HL-60/S4 (cell line): ENCODE measurements around the gene NEK11.

ENCODE experiments used
- in situ Hi-C: fragments of 300-500 bp; cut with MboI; formaldehyde crosslinking; loops from 2 replicates; pipeline ENCODE4 v1.14.3; 2022; ENCODE audit warnings: low sequenced_read_pairs

Gene NEK11

DNA sequence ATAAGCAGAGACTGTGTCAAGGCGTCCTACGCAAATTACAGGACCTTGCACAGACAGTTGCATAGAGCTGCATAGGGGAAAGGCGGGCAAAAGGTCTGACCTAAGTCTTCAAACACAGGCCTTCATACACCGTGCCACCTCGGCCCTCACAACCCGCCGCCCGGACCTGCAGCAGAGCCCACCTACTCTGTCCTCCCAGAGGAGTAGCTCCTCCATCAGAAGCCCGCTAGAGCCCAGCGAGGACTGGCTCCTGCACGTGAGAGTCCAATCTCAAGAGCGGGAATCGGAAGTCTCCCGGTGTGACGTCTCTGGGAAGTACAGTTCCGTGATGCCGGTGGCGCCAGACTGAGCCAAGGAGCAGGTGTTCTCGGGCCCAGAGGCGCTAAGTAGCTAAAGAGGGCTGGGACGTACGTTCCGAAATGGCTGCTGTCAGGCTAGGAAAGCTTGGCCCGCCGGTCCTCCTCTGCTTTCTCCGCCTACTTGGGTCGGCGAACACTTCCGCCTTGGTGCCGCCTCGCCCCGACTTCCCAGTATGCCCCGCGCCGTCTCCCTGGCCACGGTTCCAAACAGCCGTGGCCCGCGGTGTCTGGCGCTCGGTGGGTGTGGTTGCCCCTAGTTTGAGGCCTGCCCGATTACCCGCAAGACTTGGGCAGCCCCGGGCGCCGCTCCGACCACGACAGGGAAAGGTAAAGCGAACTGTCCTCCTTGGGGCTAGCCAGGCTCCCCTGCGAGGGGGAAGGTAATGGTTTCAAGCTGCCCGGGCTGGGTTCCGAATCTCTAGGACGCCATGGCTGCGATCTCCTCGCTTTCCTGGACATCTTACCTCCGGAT, at the start of gene NEK11, which contains the start of gene ASTE1:
TSS of gene NEK11 (plus strand) at position 557 of the 831 bp plus-strand sequence. CDS start 2,832 bp downstream, outside the sequence.
TSS of gene ASTE1 (minus strand) at position 505 of the 831 bp plus-strand sequence. CDS start 1,519 bp downstream, outside the sequence.
- in situ Hi-C loops = loop anchor here (25.0 kb wide), 2 partner anchors 1011 to 1161 kb away; partner anchors contain the start of gene CPNE4

DNA sequence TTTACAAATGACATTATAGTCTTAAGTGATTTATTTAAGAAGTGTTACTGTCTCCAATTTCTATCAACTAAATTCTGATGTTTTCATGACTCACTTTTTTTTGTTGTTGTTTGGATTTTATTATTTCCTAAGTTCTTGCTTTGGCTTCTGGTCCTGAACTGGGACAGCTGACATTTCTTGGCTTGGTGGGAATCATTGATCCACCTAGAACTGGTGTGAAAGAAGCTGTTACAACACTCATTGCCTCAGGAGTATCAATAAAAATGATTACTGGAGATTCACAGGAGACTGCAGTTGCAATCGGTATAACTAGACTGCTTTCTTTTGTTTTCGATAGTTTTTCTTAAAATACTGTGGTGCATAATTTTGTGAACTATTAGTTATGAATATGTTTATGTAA, 47.6 kb upstream of the NEK11 start:
- in situ Hi-C loops = no loop called here

DNA sequence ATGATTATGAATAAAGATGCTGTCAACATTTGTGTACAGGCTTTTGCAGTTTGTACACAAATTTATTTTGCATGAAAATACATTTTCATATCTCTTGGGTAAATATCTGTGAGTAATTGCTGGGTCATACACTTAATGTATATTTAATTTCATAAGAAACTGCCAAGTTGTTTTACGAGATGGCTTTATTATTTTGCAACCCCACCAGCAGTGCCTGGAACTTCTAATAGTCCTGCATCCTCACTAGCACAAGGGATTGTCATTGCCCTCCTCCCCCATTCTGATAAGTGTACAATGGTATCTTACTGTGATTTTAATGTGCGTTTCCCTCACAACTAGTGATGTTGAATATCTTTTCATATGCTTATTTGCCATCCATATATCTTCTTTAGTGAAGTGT, 45.2 kb upstream of the NEK11 start:
- in situ Hi-C loops = no loop called here

DNA sequence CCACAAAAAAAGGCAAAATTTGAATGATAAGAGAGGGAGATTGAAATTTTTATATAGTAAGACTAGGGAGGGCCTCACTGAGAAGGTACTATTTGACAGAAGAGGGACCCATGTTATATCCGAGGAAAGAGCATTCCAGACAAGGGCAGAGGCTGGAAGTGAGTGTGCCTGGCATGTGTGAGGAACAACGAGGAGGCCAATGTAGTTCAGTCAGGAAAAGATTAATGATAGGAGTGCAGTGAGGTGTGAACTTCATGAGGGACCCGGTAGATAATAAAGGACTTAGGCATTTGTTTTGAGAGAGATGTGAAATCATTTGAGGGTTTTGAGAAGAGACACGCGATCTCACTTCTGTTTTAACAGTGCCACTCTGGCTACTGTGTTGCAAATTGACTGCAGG, 36.4 kb upstream of the NEK11 start:
- in situ Hi-C loops = no loop called here

GRCh38 chr3:130991126-130991525, 35.6 kb upstream of the NEK11 start:
- in situ Hi-C loops = no loop called here

DNA sequence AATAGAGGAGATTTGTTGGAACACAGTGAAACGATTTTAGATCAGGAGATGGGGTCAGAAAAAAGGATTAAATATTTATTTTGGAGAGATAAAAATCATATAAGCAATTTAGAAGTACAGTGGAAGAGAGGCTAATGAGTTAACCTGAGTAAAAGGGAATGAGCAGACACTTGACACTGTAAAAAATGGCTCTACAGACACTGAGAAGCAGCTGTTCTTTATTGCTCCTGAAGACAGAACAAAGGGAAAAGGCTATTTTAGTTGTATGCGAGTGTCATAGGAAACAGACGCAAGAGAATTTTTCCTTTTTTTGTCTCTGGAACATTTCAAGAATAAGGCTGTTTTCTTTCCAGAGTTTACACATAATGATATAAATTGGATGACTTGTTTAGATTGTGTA, 34.3 kb upstream of the NEK11 start:
- in situ Hi-C loops = no loop called here

GRCh38 chr3:130997289-130997688, 29.4 kb upstream of the NEK11 start:
- in situ Hi-C loops = no loop called here

- in situ Hi-C loops = no loop called here
These were observed 25.6 kb upstream of the NEK11 start for GRCh38 chr3:131001071-131001470.

DNA sequence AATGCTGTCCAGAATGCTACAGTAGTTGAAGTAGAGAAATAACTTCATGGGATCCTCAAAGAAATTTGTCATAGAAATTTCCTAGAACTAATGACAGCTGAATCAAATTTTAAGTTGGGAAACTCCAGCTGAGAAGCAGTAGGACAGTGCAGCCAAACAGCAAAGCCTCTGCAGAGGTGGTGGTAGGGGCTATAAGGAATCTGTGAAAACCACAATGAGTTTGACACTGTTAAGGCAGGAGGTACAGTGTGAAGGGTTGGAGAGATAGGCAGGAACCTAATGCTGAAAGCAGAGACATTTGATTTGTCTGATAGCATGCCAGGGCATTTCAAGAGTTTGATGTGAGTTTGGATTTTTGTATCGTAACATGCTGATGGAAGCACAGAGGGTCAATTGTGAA, 22.1 kb upstream of the NEK11 start:
- in situ Hi-C loops = no loop called here

GRCh38 chr3:131007256-131007655, 19.4 kb upstream of the NEK11 start:
- in situ Hi-C loops = no loop called here

- in situ Hi-C loops = no loop called here
These were observed 18.9 kb upstream of the NEK11 start for GRCh38 chr3:131007782-131008181.

- in situ Hi-C loops = no loop called here
These were observed 18.4 kb upstream of the NEK11 start for GRCh38 chr3:131008326-131008725.

- in situ Hi-C loops = no loop called here
These were observed 17.0 kb upstream of the NEK11 start for GRCh38 chr3:131009698-131010097.

GRCh38 chr3:131018970-131019369, 7.7 kb upstream of the NEK11 start:
- in situ Hi-C loops = no loop called here

- in situ Hi-C loops = no loop called here
These were observed 6.5 kb upstream of the NEK11 start for GRCh38 chr3:131020122-131020693.

DNA sequence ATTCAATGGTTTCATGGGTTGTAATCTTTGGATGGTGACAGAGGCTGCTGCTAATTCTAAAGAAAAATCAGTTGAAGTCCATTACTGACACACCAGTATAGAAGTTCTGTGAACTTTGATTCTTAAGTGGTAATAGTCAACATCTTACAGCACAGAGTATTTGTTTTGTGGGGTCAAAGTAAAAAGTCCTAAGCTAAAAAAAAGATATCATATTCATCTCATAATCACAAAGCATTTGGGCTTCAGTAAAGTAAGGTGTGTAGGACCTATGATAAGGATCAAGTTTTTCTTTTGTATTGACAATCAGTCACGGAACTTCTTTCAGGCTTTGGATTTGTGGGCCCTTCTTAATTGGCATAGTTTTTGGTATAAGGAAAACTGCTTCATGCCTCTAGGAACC, 1.1 kb upstream of the NEK11 start:
- in situ Hi-C loops = loop anchor here (25.0 kb wide), 2 partner anchors 1012 to 1162 kb away; partner anchors contain the start of gene CPNE4

DNA sequence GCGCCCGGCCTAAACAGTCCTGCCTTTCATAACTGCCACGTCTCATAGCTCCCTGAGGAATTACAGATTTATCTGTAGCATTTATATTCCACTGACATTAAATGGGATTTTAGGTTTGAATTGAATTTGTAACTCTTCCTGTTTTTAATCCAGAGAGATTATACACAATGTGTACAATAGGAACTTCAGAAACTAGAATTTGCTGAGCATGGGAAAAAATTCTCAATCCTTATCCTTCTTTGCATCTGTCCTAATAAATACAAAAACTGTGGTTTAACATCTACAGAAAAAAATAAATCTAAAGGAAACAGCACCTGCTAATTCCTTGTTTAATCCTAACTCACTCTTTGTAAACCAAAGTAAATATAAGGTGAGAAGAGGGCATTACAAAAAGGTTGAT, 2.2 kb downstream of the NEK11 start:
- in situ Hi-C loops = loop anchor here (25.0 kb wide), 2 partner anchors 1008 to 1158 kb away; partner anchors contain the start of gene CPNE4

- in situ Hi-C loops = loop anchor here (25.0 kb wide), 2 partner anchors 1006 to 1156 kb away; partner anchors contain the start of gene CPNE4
These were observed 5.0 kb downstream of the NEK11 start for GRCh38 chr3:131031660-131032059.

DNA sequence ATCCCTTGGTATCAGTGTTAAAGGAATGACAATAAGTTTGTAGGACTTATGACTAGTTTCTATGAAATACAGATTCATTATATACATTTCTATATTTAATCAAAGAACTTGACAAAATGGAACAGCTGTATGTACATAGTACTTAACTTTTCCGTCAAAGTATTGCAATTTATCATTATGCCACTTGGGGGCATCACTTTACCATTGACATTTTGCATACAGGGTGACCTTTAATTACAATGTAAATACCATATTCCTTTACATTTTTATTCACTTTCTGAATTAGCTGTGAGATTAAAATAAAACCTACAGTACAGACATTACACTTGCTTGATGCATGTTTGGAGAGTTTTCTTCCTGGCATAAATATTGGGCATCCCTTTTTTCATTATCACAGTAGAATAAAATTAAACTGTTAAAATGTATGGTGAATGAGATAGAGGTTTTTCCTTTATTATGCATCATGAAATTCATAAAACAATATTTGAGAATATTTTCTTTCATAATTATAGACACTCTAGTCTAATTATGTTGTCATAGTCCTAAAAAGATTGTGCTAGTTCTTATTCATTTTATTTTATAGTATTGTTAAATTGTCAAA, 6.9 kb downstream of the NEK11 start:
- in situ Hi-C loops = loop anchor here (25.0 kb wide), 2 partner anchors 1004 to 1154 kb away; partner anchors contain the start of gene CPNE4

GRCh38 chr3:131036200-131036816, 9.6 kb downstream of the NEK11 start:
- in situ Hi-C loops = loop anchor here (25.0 kb wide), 2 partner anchors 1001 to 1151 kb away; partner anchors contain the start of gene CPNE4

- in situ Hi-C loops = loop anchor here (25.0 kb wide), 2 partner anchors 1000 to 1150 kb away; partner anchors contain the start of gene CPNE4
These were observed 10.3 kb downstream of the NEK11 start for GRCh38 chr3:131036986-131037385.
